HG03442 (cell line): ENCODE data around the gene PRRT2.
"Not testable (repeated sequence)": the region's sequence is repeated elsewhere in the genome, so short reads cannot be mapped to it uniquely, and the experiment has no call there.

Experiments used
- ATAC-seq: cut with Tn5 transposase; IDR thresholded peaks from one replicate; pipeline ENCODE4 v1.9.1; 2021; ENCODE audit warnings: mild to moderate bottlenecking, moderate library complexity; ENCODE audit not compliant: unreplicated experiment

PRRT2 gene

GRCh38 chr16:29831490-29831889, 19.5 kb downstream of the PRRT2 start:
- no peak for ATAC-seq

- ATAC-seq, result not testable (repeated sequence)
Observed at GRCh38 chr16:29833219-29833618, 21.2 kb downstream of the PRRT2 start.

- ATAC-seq, result no peak
Observed at GRCh38 chr16:29834079-29834478, 22.1 kb downstream of the PRRT2 start.

- no peak for ATAC-seq
Observed at GRCh38 chr16:29835926-29836325, 23.9 kb downstream of the PRRT2 start.

- ATAC-seq, result no peak
Observed at GRCh38 chr16:29836623-29837022, 24.6 kb downstream of the PRRT2 start.

- no peak for ATAC-seq
Observed at GRCh38 chr16:29837841-29838240, 25.8 kb downstream of the PRRT2 start.

- no peak for ATAC-seq
Observed at GRCh38 chr16:29839822-29840221, 27.8 kb downstream of the PRRT2 start.

- no peak for ATAC-seq
Observed at GRCh38 chr16:29840240-29840639, 28.2 kb downstream of the PRRT2 start.

GRCh38 chr16:29841631-29842030, 29.6 kb downstream of the PRRT2 start:
- no peak for ATAC-seq

GRCh38 chr16:29842732-29843346, 30.8 kb downstream of the PRRT2 start:
- ATAC-seq, result no peak

- no peak for ATAC-seq
Observed at GRCh38 chr16:29843931-29844330, 31.9 kb downstream of the PRRT2 start.

GRCh38 chr16:29844575-29845331, 32.8 kb downstream of the PRRT2 start:
- ATAC-seq, result no peak

- no peak for ATAC-seq
Observed at GRCh38 chr16:29845656-29846055, 33.7 kb downstream of the PRRT2 start.

- no peak for ATAC-seq
Observed at GRCh38 chr16:29848420-29849297, 36.7 kb downstream of the PRRT2 start.

- ATAC-seq, result no peak
Observed at GRCh38 chr16:29849505-29849904, 37.5 kb downstream of the PRRT2 start.

- no peak for ATAC-seq
Observed at GRCh38 chr16:29850998-29851397, 39.0 kb downstream of the PRRT2 start.

GRCh38 chr16:29852654-29853053, 40.7 kb downstream of the PRRT2 start:
- no peak for ATAC-seq

GRCh38 chr16:29854520-29855100, 42.6 kb downstream of the PRRT2 start:
- ATAC-seq, result no peak

- no peak for ATAC-seq
Observed at GRCh38 chr16:29857133-29857760, 45.3 kb downstream of the PRRT2 start.

GRCh38 chr16:29858149-29858849, 46.3 kb downstream of the PRRT2 start:
- no peak for ATAC-seq
